NCI-H1105 (cell line): ENCODE results near the gene WDR90.
"Not testable (repeated sequence)": the region's sequence is repeated elsewhere in the genome, so short reads cannot be mapped to it uniquely, and the experiment has no call there.

Experiments
- DNase-seq: peaks from one replicate; lab custom pipeline; 2025; lab: John Stamatoyannopoulos, UW

The WDR90 gene

DNA sequence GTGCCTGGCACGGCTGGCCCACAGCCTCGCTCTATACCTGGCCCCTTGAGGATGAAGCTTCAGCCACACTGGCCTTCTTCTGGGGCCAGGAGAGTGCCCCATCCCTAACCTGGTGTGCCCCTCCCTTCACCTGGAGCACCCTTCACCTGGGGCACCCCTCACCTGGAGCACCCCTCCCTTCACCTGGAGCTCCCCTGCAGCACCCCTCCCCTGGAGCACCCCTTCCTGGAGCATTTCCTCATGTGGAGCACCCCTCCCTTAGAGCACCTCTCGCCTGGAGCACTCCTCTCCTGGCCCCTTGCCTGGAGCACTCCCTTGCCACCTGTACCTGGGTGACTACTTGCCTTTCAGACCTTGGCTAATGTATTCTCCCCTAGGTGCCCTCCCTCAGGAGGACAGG is 58.9 kb downstream of the WDR90 start:
- no peak for DNase-seq

GRCh38 chr16:708959-709358 is 59.8 kb downstream of the WDR90 start:
- no peak for DNase-seq

- DNase-seq: peak; percentile 77
Observed at GRCh38 chr16:709566-710499, 60.7 kb downstream of the WDR90 start.

GRCh38 chr16:710500-711075 is 61.4 kb downstream of the WDR90 start:
- no peak for DNase-seq

DNA sequence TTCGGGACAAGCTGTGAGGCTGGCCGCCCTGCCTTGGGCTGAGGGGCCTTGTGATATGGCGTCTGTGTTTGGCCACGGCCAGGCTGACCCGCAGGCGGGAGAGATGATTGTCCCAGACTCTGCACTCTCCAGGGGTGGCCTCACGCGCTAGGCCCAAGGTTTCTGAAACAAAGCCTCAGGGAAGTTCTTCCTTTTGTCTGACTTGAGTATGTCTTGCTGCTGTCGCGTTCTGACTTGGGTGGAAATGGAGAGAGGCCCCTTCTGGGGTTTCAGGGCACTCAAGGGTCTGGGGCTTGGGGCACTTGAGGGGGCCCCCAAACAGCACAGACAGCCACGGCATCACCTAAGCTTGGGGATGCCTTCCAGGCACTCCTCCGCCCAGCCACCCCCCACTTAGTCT is 61.9 kb downstream of the WDR90 start:
- no peak for DNase-seq

DNA sequence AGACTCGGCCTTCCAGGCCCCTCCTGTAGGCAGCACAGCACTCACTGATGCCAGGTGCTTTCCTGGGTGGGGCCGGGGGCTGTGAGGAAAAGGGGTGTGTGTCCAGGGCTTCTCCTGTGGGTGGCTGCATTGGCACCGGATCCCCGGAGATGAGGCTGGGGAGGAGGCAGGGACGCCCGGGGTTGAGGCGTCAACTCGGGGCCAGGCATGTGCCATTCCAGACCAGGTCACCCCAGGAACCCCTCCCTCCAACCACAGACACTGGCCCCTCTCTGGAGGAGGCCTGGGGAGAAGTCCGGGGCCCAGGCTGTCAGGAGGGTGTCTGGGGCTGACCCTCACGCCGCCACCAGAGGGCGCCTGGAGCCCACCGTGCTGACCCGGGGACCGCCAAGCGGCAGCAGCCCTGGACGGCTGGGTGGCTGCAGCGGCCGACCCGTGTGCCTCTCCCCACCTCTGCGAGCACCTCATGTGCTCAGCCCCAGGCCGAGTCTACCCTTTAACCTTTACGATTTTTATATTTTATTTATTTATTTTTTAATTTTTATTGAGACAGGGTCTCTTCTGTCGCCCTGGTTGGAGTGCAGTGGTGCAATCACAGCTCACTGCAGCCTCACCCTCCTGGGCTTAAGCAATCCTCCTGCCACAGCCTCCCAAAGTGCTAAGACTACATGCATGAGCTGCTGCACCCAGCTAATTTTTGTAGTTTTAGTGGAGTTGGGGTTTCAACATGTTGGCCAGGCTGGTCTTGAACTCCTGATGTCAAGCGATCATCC is 62.6 kb downstream of the WDR90 start:
- DNase-seq: peak; percentile 24

GRCh38 chr16:712740-713250 is 63.6 kb downstream of the WDR90 start:
- DNase-seq: not testable (repeated sequence)

- DNase-seq: no peak
Observed at GRCh38 chr16:714079-714478, 64.9 kb downstream of the WDR90 start.

DNA sequence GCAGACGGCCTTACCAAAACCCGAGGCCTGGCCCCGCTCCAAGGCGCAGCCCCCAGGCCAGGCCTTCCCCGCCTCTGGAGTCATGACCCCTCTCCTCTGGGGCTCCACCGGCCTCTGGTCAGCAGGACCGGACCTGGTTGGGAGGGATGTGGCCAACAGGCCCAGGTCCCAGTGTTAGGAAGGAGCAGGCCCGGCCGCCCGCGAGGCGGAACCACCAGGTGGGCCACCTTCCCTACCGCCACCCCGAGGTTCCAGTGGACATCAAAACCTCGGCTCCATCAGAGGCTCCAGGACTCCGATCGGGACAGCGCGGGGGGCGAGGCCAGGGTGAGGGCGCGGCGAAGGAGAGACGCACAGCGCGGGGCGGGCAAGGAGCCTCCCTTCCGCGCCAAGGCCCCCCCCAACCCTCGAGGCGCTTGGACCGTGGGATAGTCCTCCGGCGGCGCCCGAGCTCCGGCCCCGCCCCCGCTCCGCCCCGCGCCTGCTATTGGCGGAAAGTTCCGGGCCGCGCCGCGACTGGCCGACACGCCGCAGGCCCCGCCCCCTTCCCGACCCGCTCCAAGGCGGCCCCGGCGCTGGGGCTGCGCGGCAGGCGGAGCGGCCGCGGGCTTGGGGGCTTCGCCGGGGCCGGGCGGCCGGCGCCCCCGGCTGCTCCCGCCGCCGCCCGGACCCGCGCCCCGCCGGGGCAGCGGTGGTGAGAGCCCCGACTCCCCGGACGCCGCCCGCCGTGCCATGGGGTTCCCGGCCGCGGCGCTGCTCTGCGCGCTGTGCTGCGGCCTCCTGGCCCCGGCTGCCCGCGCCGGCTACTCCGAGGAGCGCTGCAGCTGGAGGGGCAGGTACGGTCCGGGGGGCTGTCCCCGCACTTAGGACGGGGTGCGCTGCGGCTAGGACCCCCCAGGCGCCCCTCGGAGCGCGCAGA is 65.7 kb downstream of the WDR90 start, which contains the start of gene METRN:
METRN (plus strand) TSS at position 561 of the 919 bp plus-strand sequence; CDS start at position 733, 172 bp downstream.
- DNase-seq: peak; percentile 41

- DNase-seq: no peak
Observed at GRCh38 chr16:715477-716199, 66.5 kb downstream of the WDR90 start.

- no peak for DNase-seq
Observed at GRCh38 chr16:716200-716568, 67.0 kb downstream of the WDR90 start.

DNA sequence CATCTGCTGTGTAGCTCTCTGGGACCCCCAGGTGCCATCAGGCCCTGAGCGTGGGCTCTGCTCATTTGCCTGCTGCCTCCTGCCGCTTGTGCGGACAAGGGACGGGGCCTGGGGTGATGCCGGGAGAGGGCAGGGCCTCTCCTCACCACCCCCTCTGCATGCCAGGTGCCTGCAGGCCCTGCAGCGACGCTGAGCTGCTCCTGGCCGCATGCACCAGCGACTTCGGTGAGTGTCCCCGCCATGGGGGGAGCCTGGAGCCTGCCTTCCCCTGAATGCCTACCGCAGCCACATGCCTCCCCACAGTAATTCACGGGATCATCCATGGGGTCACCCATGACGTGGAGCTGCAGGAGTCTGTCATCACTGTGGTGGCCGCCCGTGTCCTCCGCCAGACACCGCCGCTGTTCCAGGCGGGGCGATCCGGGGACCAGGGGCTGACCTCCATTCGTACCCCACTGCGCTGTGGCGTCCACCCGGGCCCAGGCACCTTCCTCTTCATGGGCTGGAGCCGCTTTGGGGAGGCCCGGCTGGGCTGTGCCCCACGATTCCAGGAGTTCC is 67.7 kb downstream of the WDR90 start:
- DNase-seq: no peak
